H9 (cell line): ENCODE measurements around the gene SEMA5A. TPM values are rescaled to one million over a fixed set of nuclear protein-coding genes. Genes with fewer than 3 reads are reported as not detected.

Experiments used
- DNase-seq: peaks from one replicate; pipeline ENCODE4 v3.0.0-alpha.2; 2017
- H2AFZ ChIP-seq: one replicate; pipeline ENCODE4 v1.6.1; 2013; ENCODE audit warnings: mild to moderate bottlenecking, low read length, control low read depth, moderate library complexity
- H2AK5ac ChIP-seq: 2 replicates; pipeline ENCODE4 v1.6.1; 2013; ENCODE audit warnings: low read length, control low read depth, mixed read lengths; ENCODE audit not compliant: insufficient read length
- H2BK120ac ChIP-seq: one replicate; pipeline ENCODE4 v1.6.1; 2013; ENCODE audit warnings: low read depth, mild to moderate bottlenecking, low read length, control low read depth, inconsistent platforms; ENCODE audit not compliant: poor library complexity, severe bottlenecking
- H2BK12ac ChIP-seq: 2 replicates; pipeline ENCODE4 v1.6.1; 2013; ENCODE audit warnings: low read length, control low read depth, mixed read lengths, low read depth; ENCODE audit not compliant: insufficient read length
- H2BK15ac ChIP-seq: 2 replicates; pipeline ENCODE4 v1.6.1; 2013; ENCODE audit warnings: low read depth, low read length, control low read depth
- H2BK20ac ChIP-seq: one replicate; pipeline ENCODE4 v1.6.1; 2013; ENCODE audit warnings: low read depth, mild to moderate bottlenecking, low read length, control low read depth, inconsistent platforms; ENCODE audit not compliant: poor library complexity, severe bottlenecking
- H2BK5ac ChIP-seq: 2 replicates; pipeline ENCODE4 v1.6.1; 2013; ENCODE audit warnings: low read length, control low read depth, mixed read lengths; ENCODE audit not compliant: insufficient read length
- H3K14ac ChIP-seq: 2 replicates; pipeline ENCODE4 v1.6.1; 2013; ENCODE audit warnings: low read length, control low read depth; ENCODE audit not compliant: insufficient read depth
- H3K18ac ChIP-seq: 2 replicates; pipeline ENCODE4 v1.6.1; 2013; ENCODE audit warnings: low read depth, mild to moderate bottlenecking, mixed read lengths, low read length, control low read depth; ENCODE audit not compliant: insufficient read length
- H3K23ac ChIP-seq: 2 replicates; pipeline ENCODE4 v1.6.1; 2013; ENCODE audit warnings: low read length, control low read depth, mixed read lengths, low read depth; ENCODE audit not compliant: insufficient read length
- H3K23me2 ChIP-seq: 2 replicates; pipeline ENCODE4 v1.6.1; 2013; ENCODE audit warnings: low read depth, mild to moderate bottlenecking, mixed read lengths, low read length, control low read depth; ENCODE audit not compliant: insufficient read length, poor library complexity, severe bottlenecking
- H3K27ac ChIP-seq: 2 replicates; pipeline ENCODE4 v1.5.1; 2013; ENCODE audit warnings: low read length, control low read depth, mixed read lengths, low read depth; ENCODE audit not compliant: insufficient read length
- H3K27me3 ChIP-seq: 2 replicates; pipeline ENCODE4 v1.6.1; 2013; ENCODE audit warnings: low read length, control low read depth, inconsistent platforms; ENCODE audit not compliant: insufficient read depth
- H3K4ac ChIP-seq: 2 replicates; pipeline ENCODE4 v1.6.1; 2013; ENCODE audit warnings: low read depth, mild to moderate bottlenecking, control low read depth, inconsistent platforms, low read length, moderate library complexity
- H3K4me1 ChIP-seq: 2 replicates; pipeline ENCODE4 v1.6.1; 2013; ENCODE audit warnings: low read length, control low read depth, inconsistent platforms; ENCODE audit not compliant: insufficient read depth
- H3K4me2 ChIP-seq: 2 replicates; pipeline ENCODE4 v1.6.1; 2013; ENCODE audit warnings: low read length, control low read depth, mixed read lengths; ENCODE audit not compliant: insufficient read length, insufficient read depth
- H3K56ac ChIP-seq: 2 replicates; pipeline ENCODE4 v1.6.1; 2013; ENCODE audit warnings: low read depth, mild to moderate bottlenecking, mixed read lengths, low read length, control low read depth; ENCODE audit not compliant: insufficient read length
- H3K79me1 ChIP-seq: 2 replicates; pipeline ENCODE4 v1.6.1; 2013; ENCODE audit warnings: low read depth, mild to moderate bottlenecking, moderate library complexity, low read length, control low read depth, inconsistent platforms; ENCODE audit not compliant: insufficient read depth, poor library complexity, severe bottlenecking
- H3K79me2 ChIP-seq: 2 replicates; pipeline ENCODE4 v1.6.1; 2013; ENCODE audit warnings: low read length, control low read depth, inconsistent platforms; ENCODE audit not compliant: insufficient read depth
- H3K9ac ChIP-seq: 2 replicates; pipeline ENCODE4 v1.6.1; 2013; ENCODE audit warnings: low read length, control low read depth, mixed read lengths; ENCODE audit not compliant: insufficient read length; ENCODE audit errors: extremely low read depth
- H3K9me3 ChIP-seq: one replicate; pipeline ENCODE4 v1.6.1; 2013; ENCODE audit warnings: low read depth, low read length, inconsistent platforms; ENCODE audit not compliant: control insufficient read depth
- H3T11ph ChIP-seq: one replicate; pipeline ENCODE4 v1.6.1; 2013; ENCODE audit warnings: mild to moderate bottlenecking, low read length, control low read depth, inconsistent platforms
- H4K20me1 ChIP-seq: one replicate; pipeline ENCODE4 v1.6.1; 2013; ENCODE audit not compliant: control insufficient read depth, insufficient read length, insufficient read depth
- H4K5ac ChIP-seq: 2 replicates; pipeline ENCODE4 v1.6.1; 2013; ENCODE audit warnings: low read depth, mild to moderate bottlenecking, mixed read lengths, low read length, control low read depth; ENCODE audit not compliant: insufficient read length
- H4K8ac ChIP-seq: replicated peaks from 2 replicates; pipeline ENCODE4 v1.6.1; 2013; ENCODE audit warnings: low read length, control low read depth, mixed read lengths, low read depth; ENCODE audit not compliant: insufficient read length
- H4K91ac ChIP-seq: 2 replicates; pipeline ENCODE4 v1.6.1; 2013; ENCODE audit warnings: low read depth, mild to moderate bottlenecking, moderate library complexity, mixed read lengths, low read length, control low read depth; ENCODE audit not compliant: insufficient read length
- H3K27ac Mint-ChIP-seq, 3 experiments: 2 replicates in 2 of 3; 3 replicates in 1 of 3; pipeline ENCODE4 v1.8.0; 2020 to 2021; ENCODE audit warnings: mixed read lengths in 3 of 3, mild to moderate bottlenecking in 1 of 3, moderate library complexity in 1 of 3
- H3K27me3 Mint-ChIP-seq: 2 replicates; pipeline ENCODE4 v1.8.0; 2021; ENCODE audit warnings: low read depth, mild to moderate bottlenecking, moderate library complexity, mixed read lengths
- H3K36me3 Mint-ChIP-seq, 3 experiments: 2 replicates in 2 of 3; 3 replicates in 1 of 3; pipeline ENCODE4 v1.8.0; 2020 to 2021; ENCODE audit warnings: low read depth in 3 of 3, mixed read lengths in 3 of 3; ENCODE audit not compliant: insufficient read depth in 1 of 3
- H3K4me1 Mint-ChIP-seq, 2 experiments: 2 replicates each; pipeline ENCODE4 v1.8.0; 2020; ENCODE audit warnings: mixed read lengths in 2 of 2
- H3K4me3 Mint-ChIP-seq, 2 experiments: 2 replicates in 1 of 2; 3 replicates in 1 of 2; pipeline ENCODE4 v1.8.0; 2020 to 2021; ENCODE audit warnings: mild to moderate bottlenecking in 2 of 2, mixed read lengths in 2 of 2, moderate library complexity in 1 of 2
- H3K9me3 Mint-ChIP-seq, 2 experiments: 2 replicates in 1 of 2; 3 replicates in 1 of 2; pipeline ENCODE4 v1.8.0; 2020; ENCODE audit warnings: mild to moderate bottlenecking in 2 of 2, mixed read lengths in 2 of 2, moderate library complexity in 1 of 2
- total RNA-seq: library from RNA; stranded (reverse); gene quantifications from 2 replicates; pipeline ENCODE4 v1.2.1, GENCODE V29; 2021
- TF ChIP-seq, protein P1 (sequence below): fragments of 200-600 bp; sonication (generic); conservative IDR thresholded peaks from 3 replicates; pipeline ENCODE4 v1.8.0; 2021; ENCODE audit warnings: antibody characterized with exemption, mild to moderate bottlenecking

Gene SEMA5A
- total RNA-seq, 1 experiment from 2014 or later: 4.3 TPM

DNA sequence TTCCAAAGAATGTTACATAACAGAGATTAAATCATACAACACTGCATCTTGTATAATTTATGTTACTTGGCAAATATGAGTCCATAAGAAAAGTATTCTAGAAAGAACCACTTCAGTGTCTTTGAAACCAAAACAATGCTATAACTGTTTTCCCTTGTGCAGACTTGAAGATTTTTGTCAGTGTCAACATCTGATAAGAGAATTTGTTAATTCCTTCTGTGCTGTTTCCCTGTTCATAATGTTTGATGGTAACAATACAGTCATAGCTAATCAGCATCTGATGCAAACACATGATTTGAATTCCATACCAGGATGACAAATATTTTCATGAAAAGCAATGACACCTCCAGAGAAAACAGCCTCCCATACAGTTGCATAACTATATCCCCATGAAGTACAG is 306.8 kb downstream of the SEMA5A start:
- TF ChIP-seq, protein P1, sequence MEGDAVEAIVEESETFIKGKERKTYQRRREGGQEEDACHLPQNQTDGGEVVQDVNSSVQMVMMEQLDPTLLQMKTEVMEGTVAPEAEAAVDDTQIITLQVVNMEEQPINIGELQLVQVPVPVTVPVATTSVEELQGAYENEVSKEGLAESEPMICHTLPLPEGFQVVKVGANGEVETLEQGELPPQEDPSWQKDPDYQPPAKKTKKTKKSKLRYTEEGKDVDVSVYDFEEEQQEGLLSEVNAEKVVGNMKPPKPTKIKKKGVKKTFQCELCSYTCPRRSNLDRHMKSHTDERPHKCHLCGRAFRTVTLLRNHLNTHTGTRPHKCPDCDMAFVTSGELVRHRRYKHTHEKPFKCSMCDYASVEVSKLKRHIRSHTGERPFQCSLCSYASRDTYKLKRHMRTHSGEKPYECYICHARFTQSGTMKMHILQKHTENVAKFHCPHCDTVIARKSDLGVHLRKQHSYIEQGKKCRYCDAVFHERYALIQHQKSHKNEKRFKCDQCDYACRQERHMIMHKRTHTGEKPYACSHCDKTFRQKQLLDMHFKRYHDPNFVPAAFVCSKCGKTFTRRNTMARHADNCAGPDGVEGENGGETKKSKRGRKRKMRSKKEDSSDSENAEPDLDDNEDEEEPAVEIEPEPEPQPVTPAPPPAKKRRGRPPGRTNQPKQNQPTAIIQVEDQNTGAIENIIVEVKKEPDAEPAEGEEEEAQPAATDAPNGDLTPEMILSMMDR: no peak
- Histone ChIP-seq H3K27ac (no peak overlapping the region), H3K23me2 (no peaks in the 10 kb centered on the region), H3K4me2 (no peak overlapping the region), H3K79me1 (no peaks in the 10 kb centered on the region), H4K91ac (no peak overlapping the region), H2AK5ac (no peak overlapping the region), H2AFZ (no peak overlapping the region), H4K20me1 (no peaks in the 10 kb centered on the region), H3K9me3 (no peaks in the 10 kb centered on the region), H2BK120ac (no peak overlapping the region), H2BK12ac (no peak overlapping the region), H3K27me3 (no peaks in the 10 kb centered on the region), H3K23ac (no peak overlapping the region), H3K18ac (no peak overlapping the region), H4K5ac (no peak overlapping the region), H3K4me1 (no peaks in the 10 kb centered on the region), H2BK20ac (no peak overlapping the region), H3K56ac (no peak overlapping the region), H3K9ac (no peak overlapping the region), H2BK15ac (no peak overlapping the region), H3K14ac (no peak overlapping the region), H3K79me2 (no peaks in the 10 kb centered on the region), H4K8ac (no peak overlapping the region), H3T11ph (no peak overlapping the region), H3K4ac (no peak overlapping the region), H2BK5ac (no peak overlapping the region)
- Mint-ChIP-seq H3K4me1 (peaks cover 1% of the 10 kb centered on the region in 2 experiments; a peak in 2 of 4 replicates), H3K27me3 (no peaks in the 10 kb centered on the region), H3K9me3 (no peaks in the 10 kb centered on the region), H3K4me3 (no peak overlapping the region), H3K36me3 (no peaks in the 10 kb centered on the region), H3K27ac (no peak overlapping the region)
- DNase-seq: no peak
